ENCODE results near the gene CROCC2. TPM values are rescaled to one million over a fixed set of nuclear protein-coding genes. Genes with fewer than 3 reads are reported as not detected.

The CROCC2 gene
- total RNA-seq, 1 donor from 2014 or later = not detected

GRCh38 chr2:241011296-241011600 is 105.1 kb downstream of the CROCC2 start:
- Histone ChIP-seq H3K27me3 (ENCODE audit: low read depth) (no peaks in the 10 kb centered on the region), H3K36me3 (no peaks in the 10 kb centered on the region), H3K9me3 (replicated peaks) (no peaks in the 10 kb centered on the region), H3K4me3 (no peak overlapping the region), H3K4me1 (peaks cover 38% of the 10 kb centered on the region), H3K27ac (replicated peaks) (no peak overlapping the region)
- no peak for TF ChIP-seq CTCF (IDR thresholded peaks at IDR 0.05; ENCODE audit: borderline replicate concordance)
- DNase-seq = no peak
- intact Hi-C loops (cut with micrococcal nuclease) = no loop called here

GRCh38 chr2:241011751-241012510 is 105.8 kb downstream of the CROCC2 start:
- intact Hi-C loops (cut with micrococcal nuclease) = no loop called here
- no peak for DNase-seq
- no peak overlapping the region for H3K27ac ChIP-seq (replicated peaks)
- H3K4me3 ChIP-seq = no peak overlapping the region
- H3K36me3 ChIP-seq = no peaks in the 10 kb centered on the region
- H3K27me3 ChIP-seq (ENCODE audit: low read depth) = no peaks in the 10 kb centered on the region
- H3K9me3 ChIP-seq (replicated peaks) = no peaks in the 10 kb centered on the region
- TF ChIP-seq CTCF (IDR thresholded peaks at IDR 0.05; ENCODE audit: borderline replicate concordance) = no peak
- peaks cover 38% of the 10 kb centered on the region for H3K4me1 ChIP-seq

- H3K27ac ChIP-seq (replicated peaks) = no peak overlapping the region
- H3K9me3 ChIP-seq (replicated peaks) = no peaks in the 10 kb centered on the region
- DNase-seq = no peak
- no peak for TF ChIP-seq CTCF (IDR thresholded peaks at IDR 0.05; ENCODE audit: borderline replicate concordance)
- peaks cover 6% of the 10 kb centered on the region for H3K36me3 ChIP-seq
- H3K4me1 ChIP-seq = peaks cover 16% of the 10 kb centered on the region
- intact Hi-C loops (cut with micrococcal nuclease) = no loop called here
- no peaks in the 10 kb centered on the region for H3K27me3 ChIP-seq (ENCODE audit: low read depth)
- H3K4me3 ChIP-seq = no peak overlapping the region
Measured at GRCh38 chr2:241014224-241014623, 108.1 kb downstream of the CROCC2 start.

- Histone ChIP-seq H3K27ac (replicated peaks) (no peak overlapping the region), H3K9me3 (replicated peaks) (no peaks in the 10 kb centered on the region), H3K4me3 (no peak overlapping the region), H3K36me3 (peaks cover 6% of the 10 kb centered on the region), H3K27me3 (ENCODE audit: low read depth) (no peaks in the 10 kb centered on the region), H3K4me1 (peaks cover 11% of the 10 kb centered on the region)
- TF ChIP-seq CTCF (IDR thresholded peaks at IDR 0.05; ENCODE audit: borderline replicate concordance) = no peak
- intact Hi-C loops (cut with micrococcal nuclease) = no loop called here
- DNase-seq = no peak
Measured at GRCh38 chr2:241014764-241015163, 108.6 kb downstream of the CROCC2 start.

- intact Hi-C loops (cut with micrococcal nuclease) = no loop called here
- Histone ChIP-seq H3K27ac (replicated peaks) (no peak overlapping the region), H3K27me3 (ENCODE audit: low read depth) (no peaks in the 10 kb centered on the region), H3K4me1 (peaks cover 4% of the 10 kb centered on the region), H3K4me3 (no peak overlapping the region), H3K36me3 (peaks cover 6% of the 10 kb centered on the region), H3K9me3 (replicated peaks) (no peaks in the 10 kb centered on the region)
- DNase-seq = no peak
- TF ChIP-seq CTCF (IDR thresholded peaks at IDR 0.05; ENCODE audit: borderline replicate concordance) = no peak
Measured at GRCh38 chr2:241015439-241015838, 109.3 kb downstream of the CROCC2 start.
